ENCODE data around the gene FOXI3. TPM values are rescaled to one million over a fixed set of nuclear protein-coding genes. Genes with fewer than 3 reads are reported as not detected.

Gene FOXI3
- total and polyA plus RNA-seq, 2 donors (not counting 3 experiments of a cell fraction or from before 2014, with no cell fraction given), result not detected

GRCh38 chr2:88429929-88430328 lies 22.6 kb downstream of the FOXI3 start:
- DNase-seq (ENCODE audit: low read depth, low spot score), result no peak

More at GRCh38 chr2:88429929-88430328, 22.6 kb downstream of the FOXI3 start:
- Histone ChIP-seq H3K9me1 (replicated peaks; ENCODE audit: control insufficient read depth, extremely low read depth, insufficient read depth, low read length) (no peaks in the 10 kb centered on the region), H3K27me3 (ENCODE audit: control insufficient read depth in 2 of 2, insufficient read depth in 2 of 2, low read length in 2 of 2) (no peaks in the 10 kb centered on the region), H3K36me3 (ENCODE audit: control insufficient read depth in 2 of 2, extremely low read depth in 1 of 2, insufficient read depth in 2 of 2, low read length in 2 of 2) (no peaks in the 10 kb centered on the region), H2AFZ (ENCODE audit: low read depth, low read length) (no peak overlapping the region), H3K4me2 (ENCODE audit: insufficient read depth, low read length) (no peak overlapping the region), H3K9ac (replicated peaks; ENCODE audit: extremely low read depth, insufficient read depth, low read length) (no peak overlapping the region), H3K9me3 (replicated peaks; ENCODE audit: control insufficient read depth, insufficient read depth, low read length) (no peaks in the 10 kb centered on the region), H3K4me3 (replicated peaks in 1 of 3; ENCODE audit: insufficient read depth in 1 of 3, low read depth in 1 of 3, low read length in 3 of 3) (no peak overlapping the region), H4K20me1 (replicated peaks; ENCODE audit: control insufficient read depth, extremely low read depth, insufficient read depth, low read length) (no peaks in the 10 kb centered on the region), H3K4me1 (ENCODE audit: control insufficient read depth, extremely low read depth, insufficient read depth, low read length) (no peaks in the 10 kb centered on the region), H3K27ac (ENCODE audit: insufficient read depth, low read depth, low read length) (no peak overlapping the region), H3K79me2 (ENCODE audit: control insufficient read depth, insufficient read depth, low read length) (no peaks in the 10 kb centered on the region)
- ChIA-PET CTCF (no interaction called here), POLR2A (no interaction called here)
- dilution Hi-C loops (cut with MboI; ENCODE audit: extremely low pct_ligation_motif_present, low sequenced_read_pairs), result no loop called here
- BruUV-seq (replicated peaks), result no TSS peak
- no peak for FAIRE-seq
- intact Hi-C loops (cut with micrococcal nuclease), result no loop called here
- TF ChIP-seq POLR2AphosphoS5 (IDR thresholded peaks at IDR 0.05; ENCODE audit: insufficient read depth, low read depth, low read length) (no peak), JUN (IDR thresholded peaks at IDR 0.05; ENCODE audit: borderline replicate concordance, insufficient read depth, insufficient read length, low read depth) (no peak), EZH2 (IDR thresholded peaks at IDR 0.05; ENCODE audit: borderline replicate concordance, low read depth, low read length, severe bottlenecking) (no peak), FOS (IDR thresholded peaks at IDR 0.05; ENCODE audit: borderline replicate concordance, insufficient read depth, low read length) (no peak), POLR2A (IDR thresholded peaks at IDR 0.05; ENCODE audit: low read depth, low read length) (no peak), MYC (IDR thresholded peaks at IDR 0.05; ENCODE audit: low read depth, low read length) (no peak), GATA2 (IDR thresholded peaks at IDR 0.05; ENCODE audit: insufficient read depth, insufficient read length, low read depth, low read length) (no peak), MAX (IDR thresholded peaks at IDR 0.05; ENCODE audit: insufficient read depth, insufficient read length) (no peak)
- TF ChIP-seq, protein P1, sequence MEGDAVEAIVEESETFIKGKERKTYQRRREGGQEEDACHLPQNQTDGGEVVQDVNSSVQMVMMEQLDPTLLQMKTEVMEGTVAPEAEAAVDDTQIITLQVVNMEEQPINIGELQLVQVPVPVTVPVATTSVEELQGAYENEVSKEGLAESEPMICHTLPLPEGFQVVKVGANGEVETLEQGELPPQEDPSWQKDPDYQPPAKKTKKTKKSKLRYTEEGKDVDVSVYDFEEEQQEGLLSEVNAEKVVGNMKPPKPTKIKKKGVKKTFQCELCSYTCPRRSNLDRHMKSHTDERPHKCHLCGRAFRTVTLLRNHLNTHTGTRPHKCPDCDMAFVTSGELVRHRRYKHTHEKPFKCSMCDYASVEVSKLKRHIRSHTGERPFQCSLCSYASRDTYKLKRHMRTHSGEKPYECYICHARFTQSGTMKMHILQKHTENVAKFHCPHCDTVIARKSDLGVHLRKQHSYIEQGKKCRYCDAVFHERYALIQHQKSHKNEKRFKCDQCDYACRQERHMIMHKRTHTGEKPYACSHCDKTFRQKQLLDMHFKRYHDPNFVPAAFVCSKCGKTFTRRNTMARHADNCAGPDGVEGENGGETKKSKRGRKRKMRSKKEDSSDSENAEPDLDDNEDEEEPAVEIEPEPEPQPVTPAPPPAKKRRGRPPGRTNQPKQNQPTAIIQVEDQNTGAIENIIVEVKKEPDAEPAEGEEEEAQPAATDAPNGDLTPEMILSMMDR (IDR thresholded peaks at IDR 0.05; ENCODE audit: extremely low read depth in 1 of 2, insufficient read depth in 1 of 2, low read depth in 1 of 2, low read length in 2 of 2), result no peak

Measured in endothelial cell of umbilical vein (primary cell).